Measurements from ENCODE around the gene MYO7B. TPM values are rescaled to one million over a fixed set of nuclear protein-coding genes. Genes with fewer than 3 reads are reported as not detected.

Gene MYO7B
- total RNA-seq, 3 donors from 2014 or later: 0.32 to 2.3 TPM; not detected in 1

DNA sequence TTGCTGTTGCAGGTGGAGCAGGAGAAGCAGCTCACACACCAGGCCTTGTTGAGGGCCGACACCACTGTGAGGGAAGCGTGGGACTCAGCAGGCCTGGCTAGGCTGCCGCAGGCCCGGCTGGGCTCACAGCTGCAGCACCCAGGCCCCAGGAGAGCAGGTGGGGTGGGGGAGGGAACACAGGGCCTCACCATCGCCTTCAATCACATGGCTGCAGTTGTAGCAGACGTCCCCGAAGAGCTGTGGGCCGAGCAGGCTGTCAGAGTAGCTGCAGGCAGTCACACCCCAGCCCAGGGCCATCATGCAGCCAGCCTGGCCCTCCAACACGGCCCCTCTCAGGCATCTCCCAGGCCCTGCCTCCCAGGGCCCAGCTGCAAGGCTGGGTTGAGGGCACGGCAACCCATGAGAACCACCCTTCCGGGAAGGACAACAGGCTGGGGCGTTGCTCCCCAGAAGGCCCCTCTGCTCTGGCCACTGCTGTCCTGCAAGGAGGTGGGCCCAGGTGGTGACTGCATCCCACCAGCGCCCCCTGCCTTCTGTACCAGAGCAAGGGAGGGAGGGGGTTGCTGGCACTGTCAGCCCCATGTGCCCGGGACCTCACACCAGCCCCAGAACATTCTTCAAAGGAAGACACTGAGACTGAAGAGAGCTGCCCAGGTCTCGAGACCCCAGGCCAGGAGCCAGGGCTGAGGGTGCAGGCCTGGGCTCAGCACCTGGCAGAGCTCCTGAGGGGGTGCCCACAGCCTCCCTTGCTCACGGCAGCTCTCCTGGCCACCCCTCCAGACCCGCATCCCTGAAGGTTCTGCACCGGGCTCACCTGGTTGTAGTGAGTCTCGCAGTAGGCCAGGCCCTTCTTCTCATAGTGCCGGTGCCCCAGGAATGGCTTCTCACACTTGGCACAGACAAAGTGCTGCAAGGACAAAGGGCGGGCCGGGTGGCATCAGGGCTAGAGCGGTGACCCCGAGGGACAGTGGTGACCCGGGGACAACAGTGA is 104.9 kb downstream of the MYO7B start:
- intact Hi-C loops (cut with DNase I; ENCODE audit: low total_unique reads): loop anchor here (5.0 kb wide), 1 partner anchor 1168 kb away; no protein-coding TSS in a partner anchor
- no peaks in the 10 kb centered on the region for H3K27me3 ChIP-seq
- DNase-seq (ENCODE audit: low spot score in 2 of 2): no peak
- no peaks in the 10 kb centered on the region for H3K9me3 ChIP-seq
- H3K27ac ChIP-seq: peak overlapping the region in 1 of 2 donors; percentile 93
- peaks cover 3% of the 10 kb centered on the region in 2 donors for H3K4me1 ChIP-seq
- no peak overlapping the region for H3K4me3 ChIP-seq
- TF ChIP-seq, protein P1, sequence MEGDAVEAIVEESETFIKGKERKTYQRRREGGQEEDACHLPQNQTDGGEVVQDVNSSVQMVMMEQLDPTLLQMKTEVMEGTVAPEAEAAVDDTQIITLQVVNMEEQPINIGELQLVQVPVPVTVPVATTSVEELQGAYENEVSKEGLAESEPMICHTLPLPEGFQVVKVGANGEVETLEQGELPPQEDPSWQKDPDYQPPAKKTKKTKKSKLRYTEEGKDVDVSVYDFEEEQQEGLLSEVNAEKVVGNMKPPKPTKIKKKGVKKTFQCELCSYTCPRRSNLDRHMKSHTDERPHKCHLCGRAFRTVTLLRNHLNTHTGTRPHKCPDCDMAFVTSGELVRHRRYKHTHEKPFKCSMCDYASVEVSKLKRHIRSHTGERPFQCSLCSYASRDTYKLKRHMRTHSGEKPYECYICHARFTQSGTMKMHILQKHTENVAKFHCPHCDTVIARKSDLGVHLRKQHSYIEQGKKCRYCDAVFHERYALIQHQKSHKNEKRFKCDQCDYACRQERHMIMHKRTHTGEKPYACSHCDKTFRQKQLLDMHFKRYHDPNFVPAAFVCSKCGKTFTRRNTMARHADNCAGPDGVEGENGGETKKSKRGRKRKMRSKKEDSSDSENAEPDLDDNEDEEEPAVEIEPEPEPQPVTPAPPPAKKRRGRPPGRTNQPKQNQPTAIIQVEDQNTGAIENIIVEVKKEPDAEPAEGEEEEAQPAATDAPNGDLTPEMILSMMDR (IDR thresholded peaks at IDR 0.05): no peak
- TF ChIP-seq POLR2A (IDR thresholded peaks at IDR 0.05): no peak
- TF ChIP-seq POLR2AphosphoS5 (IDR thresholded peaks at IDR 0.05): no peak
- H3K36me3 ChIP-seq: no peaks in the 10 kb centered on the region

DNA sequence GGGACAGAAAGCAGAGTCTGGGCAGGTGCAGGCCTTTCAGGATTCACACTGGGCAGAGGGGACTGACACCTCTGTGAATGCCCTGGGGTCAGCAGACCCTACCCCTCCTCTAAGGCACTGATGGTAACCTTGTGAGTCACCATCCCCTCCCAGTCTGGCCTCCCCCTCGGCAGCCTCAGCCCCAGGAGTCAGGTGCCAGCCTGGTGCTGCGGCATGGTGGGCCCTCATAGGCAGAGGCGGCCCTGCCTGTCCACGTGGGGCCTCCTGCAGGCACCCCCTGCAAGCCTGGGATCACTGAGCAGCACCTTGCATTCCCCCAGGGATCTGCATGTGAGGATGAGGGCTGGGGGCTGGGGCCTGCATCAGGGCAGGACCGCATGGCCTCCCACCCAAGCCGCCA is 105.7 kb downstream of the MYO7B start:
- no peak for DNase-seq (ENCODE audit: low spot score in 2 of 2)
- H3K27ac ChIP-seq: no peak overlapping the region
- peaks cover 3% of the 10 kb centered on the region in 2 donors for H3K4me1 ChIP-seq
- no peaks in the 10 kb centered on the region for H3K36me3 ChIP-seq
- H3K27me3 ChIP-seq: no peaks in the 10 kb centered on the region
- H3K9me3 ChIP-seq: no peaks in the 10 kb centered on the region
- intact Hi-C loops (cut with DNase I; ENCODE audit: low total_unique reads): loop anchor here (5.0 kb wide), 1 partner anchor 1169 kb away; no protein-coding TSS in a partner anchor
- TF ChIP-seq, protein P1 (IDR thresholded peaks at IDR 0.05): no peak
- H3K4me3 ChIP-seq: no peak overlapping the region

DNA sequence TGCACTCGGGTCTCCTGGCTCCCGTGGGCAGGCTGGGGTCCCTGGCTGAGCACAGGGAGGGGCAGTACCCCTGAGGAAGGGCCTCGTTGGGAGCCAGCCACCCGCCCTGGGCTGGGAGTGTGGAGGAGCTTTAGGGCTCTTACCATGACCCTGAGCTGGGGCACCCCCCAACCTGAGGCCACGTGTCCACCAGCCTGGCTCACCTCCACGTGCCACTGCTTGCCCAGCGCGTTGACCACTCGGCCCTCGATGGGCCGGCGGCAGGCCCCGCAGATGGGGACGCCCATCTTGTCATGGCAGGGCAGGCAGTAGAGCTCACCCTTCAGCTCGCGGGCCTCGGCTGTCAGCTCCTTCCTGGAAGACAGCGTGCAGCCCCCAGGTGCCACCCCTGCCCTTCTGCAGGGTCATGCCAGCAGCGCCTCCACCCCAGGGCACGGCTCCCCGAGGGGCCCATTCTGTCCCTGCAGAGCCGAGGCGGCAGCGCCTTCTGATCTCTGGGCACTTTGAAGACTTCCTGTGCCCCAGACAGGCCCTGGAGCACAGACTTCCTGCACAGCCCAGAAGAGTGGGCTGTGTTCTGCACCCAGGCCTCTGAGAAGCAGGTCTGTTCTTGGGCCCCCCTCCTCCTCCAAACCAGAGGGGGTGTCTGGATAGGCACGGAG is 106.5 kb downstream of the MYO7B start:
- no peaks in the 10 kb centered on the region for H3K36me3 ChIP-seq
- H3K4me1 ChIP-seq: peaks cover 2 to 3% of the 10 kb centered on the region in 2 donors
- H3K27me3 ChIP-seq: no peaks in the 10 kb centered on the region
- no peak overlapping the region for H3K4me3 ChIP-seq
- TF ChIP-seq POLR2A (IDR thresholded peaks at IDR 0.05) (no peak), POLR2AphosphoS5 (IDR thresholded peaks at IDR 0.05) (no peak)
- TF ChIP-seq, protein P1 (IDR thresholded peaks at IDR 0.05): no peak
- H3K27ac ChIP-seq: no peak overlapping the region
- intact Hi-C loops (cut with DNase I; ENCODE audit: low total_unique reads): loop anchor here (5.0 kb wide), 1 partner anchor 1170 kb away; no protein-coding TSS in a partner anchor
- DNase-seq (ENCODE audit: low spot score in 2 of 2): no peak
- H3K9me3 ChIP-seq: no peaks in the 10 kb centered on the region

DNA sequence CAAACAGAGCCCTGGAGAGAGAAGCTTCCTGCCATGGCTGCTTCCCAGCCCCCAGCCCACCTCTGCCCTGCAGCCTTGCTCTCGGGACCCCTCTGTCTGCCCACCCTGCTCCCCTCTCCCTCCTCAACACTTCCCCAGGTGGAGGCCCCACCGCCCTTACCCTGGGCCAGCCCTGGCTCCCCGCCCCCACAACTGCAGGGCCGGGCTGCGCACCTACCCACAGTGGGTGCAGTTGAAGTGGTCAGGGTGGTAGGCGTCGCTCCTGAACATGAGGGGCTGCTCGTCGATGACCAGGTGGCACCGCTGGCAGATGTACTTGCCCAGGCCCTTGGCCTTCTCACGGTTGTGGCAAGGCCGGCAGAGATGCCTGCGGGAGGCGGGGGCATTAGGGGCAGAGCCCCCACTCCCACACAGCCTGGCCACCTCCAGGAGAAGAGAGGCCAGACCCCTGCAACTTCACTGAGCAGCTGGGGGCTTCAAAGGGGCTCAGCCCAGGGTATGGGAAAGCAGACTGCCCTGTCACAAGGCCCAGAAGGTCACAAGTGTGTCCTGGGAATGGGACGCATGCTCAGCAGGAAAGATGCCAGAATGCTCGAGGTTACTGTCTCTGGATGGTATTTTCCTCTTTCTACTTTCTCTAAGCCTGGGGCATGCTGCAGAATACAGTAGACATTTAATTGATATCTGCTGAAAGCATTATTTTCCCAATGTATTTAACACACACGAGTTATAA is 107.4 kb downstream of the MYO7B start:
- Histone ChIP-seq H3K27me3 (no peaks in the 10 kb centered on the region), H3K9me3 (no peaks in the 10 kb centered on the region), H3K4me3 (no peak overlapping the region), H3K4me1 (peaks cover 0 to 2% of the 10 kb centered on the region in 2 donors), H3K27ac (no peak overlapping the region), H3K36me3 (no peaks in the 10 kb centered on the region)
- intact Hi-C loops (cut with DNase I; ENCODE audit: low total_unique reads): loop anchor here (5.0 kb wide), 1 partner anchor 1171 kb away; no protein-coding TSS in a partner anchor
- no peak for DNase-seq (ENCODE audit: low spot score in 2 of 2)
- TF ChIP-seq POLR2AphosphoS5 (IDR thresholded peaks at IDR 0.05) (no peak), POLR2A (IDR thresholded peaks at IDR 0.05) (no peak)
- TF ChIP-seq, protein P1 (IDR thresholded peaks at IDR 0.05): no peak

Measured in breast epithelium (tissue), 4 donors.